ENCODE data around the gene IRF2BPL. TPM values are rescaled to one million over a fixed set of nuclear protein-coding genes. Genes with fewer than 3 reads are reported as not detected.

The IRF2BPL gene
- total RNA-seq, 1 experiment from 2014 or later, result 22.1 TPM

DNA sequence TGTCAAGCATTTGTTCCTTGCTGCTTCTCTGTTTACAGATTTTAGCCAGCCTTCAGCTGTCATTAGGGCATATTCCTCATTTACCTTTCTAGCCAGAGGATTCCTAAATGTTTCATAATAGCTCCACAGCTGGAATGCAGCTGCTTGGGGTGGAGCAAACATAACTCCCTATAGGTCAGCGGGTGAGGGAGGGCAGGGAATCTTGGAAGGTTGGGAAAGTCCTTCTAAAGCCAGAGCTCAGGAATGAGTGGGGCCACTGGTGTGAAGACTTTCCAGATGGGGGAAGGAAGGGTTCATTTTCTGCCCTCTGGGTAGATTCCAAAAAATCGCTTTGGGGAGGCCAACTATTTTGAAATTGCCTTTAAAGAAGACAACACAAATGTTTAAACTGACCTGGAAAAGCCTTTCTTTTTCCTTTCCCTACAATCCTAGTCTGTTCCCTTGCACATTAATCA lies 16.3 kb upstream of the IRF2BPL start:
- H3K4me1 Mint-ChIP-seq (ENCODE audit: insufficient read depth, unreplicated experiment), result peaks cover 53% of the 10 kb centered on the region
- TF ChIP-seq, protein P1, sequence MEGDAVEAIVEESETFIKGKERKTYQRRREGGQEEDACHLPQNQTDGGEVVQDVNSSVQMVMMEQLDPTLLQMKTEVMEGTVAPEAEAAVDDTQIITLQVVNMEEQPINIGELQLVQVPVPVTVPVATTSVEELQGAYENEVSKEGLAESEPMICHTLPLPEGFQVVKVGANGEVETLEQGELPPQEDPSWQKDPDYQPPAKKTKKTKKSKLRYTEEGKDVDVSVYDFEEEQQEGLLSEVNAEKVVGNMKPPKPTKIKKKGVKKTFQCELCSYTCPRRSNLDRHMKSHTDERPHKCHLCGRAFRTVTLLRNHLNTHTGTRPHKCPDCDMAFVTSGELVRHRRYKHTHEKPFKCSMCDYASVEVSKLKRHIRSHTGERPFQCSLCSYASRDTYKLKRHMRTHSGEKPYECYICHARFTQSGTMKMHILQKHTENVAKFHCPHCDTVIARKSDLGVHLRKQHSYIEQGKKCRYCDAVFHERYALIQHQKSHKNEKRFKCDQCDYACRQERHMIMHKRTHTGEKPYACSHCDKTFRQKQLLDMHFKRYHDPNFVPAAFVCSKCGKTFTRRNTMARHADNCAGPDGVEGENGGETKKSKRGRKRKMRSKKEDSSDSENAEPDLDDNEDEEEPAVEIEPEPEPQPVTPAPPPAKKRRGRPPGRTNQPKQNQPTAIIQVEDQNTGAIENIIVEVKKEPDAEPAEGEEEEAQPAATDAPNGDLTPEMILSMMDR (IDR thresholded peaks at IDR 0.05; ENCODE audit: unreplicated experiment), result no peak
- ChIA-PET CTCF (interaction anchor here (0.6 to 5.7 kb wide), 16 partner anchors 9 to 1735 kb away, joined by 3 to 40 read pairs (median 9); partner anchors contain the start of gene IRF2BPL), POLR2A (interaction anchor here (0.7 to 10.0 kb wide), 23 partner anchors 8 to 169 kb away, joined by 3 to 721 read pairs (median 5); partner anchors contain the start of genes CIPC and IRF2BPL)
- BruUV-seq (replicated peaks), result no TSS peak
- intact Hi-C loops (cut with micrococcal nuclease), result no loop called here
- H3K9me3 Mint-ChIP-seq (ENCODE audit: unreplicated experiment), result no peaks in the 10 kb centered on the region
- peak; percentile 81 for DNase-seq (ENCODE audit: unreplicated experiment)
- H3K27ac Mint-ChIP-seq (ENCODE audit: low read depth, unreplicated experiment), result peak overlapping the region; percentile 82
- no peaks in the 10 kb centered on the region for H3K27me3 Mint-ChIP-seq (ENCODE audit: insufficient read depth, unreplicated experiment)
- H3K4me3 Mint-ChIP-seq (ENCODE audit: unreplicated experiment), result peak overlapping the region; percentile 15
- H3K36me3 Mint-ChIP-seq (ENCODE audit: insufficient read depth, unreplicated experiment), result no peaks in the 10 kb centered on the region

DNA sequence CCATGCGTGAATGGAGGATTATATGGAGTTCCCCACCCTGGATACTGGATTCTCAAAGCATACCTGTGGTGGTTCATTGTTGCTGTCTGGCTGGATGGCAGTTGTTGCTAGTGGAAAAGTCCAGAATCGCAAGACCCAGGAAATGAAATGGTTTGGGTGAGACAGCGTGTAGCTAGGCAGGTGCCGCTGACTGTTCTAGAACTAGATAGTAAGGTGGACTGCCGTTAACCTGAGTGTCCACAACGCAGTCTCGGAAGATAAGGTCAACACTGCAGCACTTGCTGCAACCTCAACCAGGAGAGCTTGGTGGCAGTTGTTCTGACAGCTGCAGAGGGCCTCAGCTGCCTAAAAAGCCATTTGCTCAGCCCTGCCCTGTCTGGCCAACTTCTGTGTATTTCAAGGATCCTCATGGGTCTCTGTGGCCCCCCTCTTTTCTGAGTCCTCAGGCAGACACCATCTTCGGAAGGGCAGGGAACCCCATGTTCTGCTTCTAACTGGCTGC lies 15.5 kb upstream of the IRF2BPL start:
- no peaks in the 10 kb centered on the region for H3K36me3 Mint-ChIP-seq (ENCODE audit: insufficient read depth, unreplicated experiment)
- peak overlapping the region; percentile 26 for H3K4me3 Mint-ChIP-seq (ENCODE audit: unreplicated experiment)
- H3K9me3 Mint-ChIP-seq (ENCODE audit: unreplicated experiment), result no peaks in the 10 kb centered on the region
- peaks cover 61% of the 10 kb centered on the region for H3K4me1 Mint-ChIP-seq (ENCODE audit: insufficient read depth, unreplicated experiment)
- ChIA-PET CTCF (interaction anchor here (0.5 to 5.7 kb wide), 12 partner anchors 10 to 1623 kb away, joined by 3 to 40 read pairs (median 10); partner anchors contain the start of gene IRF2BPL), POLR2A (interaction anchor here (0.6 to 10.0 kb wide), 14 partner anchors 9 to 127 kb away, joined by 3 to 721 read pairs (median 10); partner anchors contain the start of gene IRF2BPL)
- no TSS peak for BruUV-seq (replicated peaks)
- H3K27ac Mint-ChIP-seq (ENCODE audit: low read depth, unreplicated experiment), result peak overlapping the region; percentile 82
- TF ChIP-seq, protein P1 (IDR thresholded peaks at IDR 0.05; ENCODE audit: unreplicated experiment), result no peak
- no peaks in the 10 kb centered on the region for H3K27me3 Mint-ChIP-seq (ENCODE audit: insufficient read depth, unreplicated experiment)
- no peak for DNase-seq (ENCODE audit: unreplicated experiment)
- intact Hi-C loops (cut with micrococcal nuclease), result loop anchor here (1.0 kb wide), 1 partner anchor 11 kb away; no protein-coding TSS in a partner anchor

DNA sequence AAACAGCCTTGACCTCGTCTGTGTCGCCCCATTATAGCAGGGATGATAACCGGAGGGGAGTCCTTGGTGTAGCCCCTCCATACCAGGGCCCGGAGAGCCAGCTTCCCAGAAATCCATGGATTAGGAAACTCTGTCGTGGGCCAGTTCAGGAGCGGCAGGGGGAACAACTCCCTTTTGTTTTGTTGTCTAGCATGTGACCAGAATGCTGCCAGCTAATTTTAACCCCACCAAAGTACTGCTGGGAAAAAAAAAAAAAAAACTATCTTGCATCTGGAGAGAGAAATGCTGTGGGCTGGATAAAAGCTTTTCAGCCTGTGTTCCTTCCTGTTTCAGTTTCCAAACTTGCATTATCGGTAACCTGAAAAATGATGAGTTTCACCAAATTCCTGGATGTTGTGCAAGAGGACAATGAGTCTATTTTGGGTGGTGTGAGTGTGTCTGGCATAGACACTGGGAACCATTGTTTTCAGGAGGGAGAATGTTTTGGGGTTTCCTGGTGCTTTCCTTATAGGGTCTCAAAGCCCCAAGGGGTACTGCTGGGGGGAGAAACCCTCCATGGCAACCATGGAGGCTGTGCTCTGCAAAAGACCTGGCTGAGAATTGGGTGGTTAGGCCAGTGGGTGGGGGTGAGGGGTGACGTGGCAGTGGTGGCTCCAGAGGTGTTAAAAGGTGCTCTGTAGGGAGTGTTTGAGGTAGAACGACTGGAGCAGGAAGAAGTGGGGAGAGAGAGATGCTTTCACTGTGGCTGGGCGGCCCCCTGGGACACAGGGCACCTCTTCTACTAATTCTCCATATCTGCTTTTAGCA lies 14.9 kb upstream of the IRF2BPL start:
- Mint-ChIP-seq H3K4me1 (ENCODE audit: insufficient read depth, unreplicated experiment) (peaks cover 61% of the 10 kb centered on the region), H3K36me3 (ENCODE audit: insufficient read depth, unreplicated experiment) (no peaks in the 10 kb centered on the region), H3K27me3 (ENCODE audit: insufficient read depth, unreplicated experiment) (no peaks in the 10 kb centered on the region), H3K9me3 (ENCODE audit: unreplicated experiment) (no peaks in the 10 kb centered on the region), H3K4me3 (ENCODE audit: unreplicated experiment) (peak overlapping the region; percentile 26), H3K27ac (ENCODE audit: low read depth, unreplicated experiment) (peak overlapping the region; percentile 82)
- DNase-seq (ENCODE audit: unreplicated experiment), result peak; percentile 94
- TF ChIP-seq, protein P1 (IDR thresholded peaks at IDR 0.05; ENCODE audit: unreplicated experiment), result no peak
- intact Hi-C loops (cut with micrococcal nuclease), result loop anchor here (1.0 kb wide), 1 partner anchor 10 kb away; no protein-coding TSS in a partner anchor
- CTCF ChIA-PET, result interaction anchor here (0.6 to 5.7 kb wide), 13 partner anchors 14 to 130 kb away, joined by 3 to 40 read pairs (median 10); no protein-coding TSS in a partner anchor
- POLR2A ChIA-PET, result interaction anchor here (0.6 to 10.0 kb wide), 15 partner anchors 9 to 167 kb away, joined by 3 to 721 read pairs (median 8); partner anchors contain the start of gene IRF2BPL
- TSS peak; percentile 75 for BruUV-seq (replicated peaks)
